AG10803 (cell line): ENCODE data around the gene IMPG1.
A peak's percentile ranks its signal among the peaks of the same experiment; 100 is the strongest.

Experiments
- DNase-seq: peaks from one replicate; pipeline ENCODE4 v3.0.0; 2010; ENCODE audit warnings: low read depth
- H3K4me3 ChIP-seq: 2 replicates; pipeline ENCODE4 v1.5.1; 2011; ENCODE audit warnings: mild to moderate bottlenecking, low read length, control low read depth
- TF ChIP-seq, protein P1 (sequence below): conservative IDR thresholded peaks from 2 replicates; pipeline ENCODE4 v1.5.1; 2011; ENCODE audit warnings: mild to moderate bottlenecking, low read length, control low read depth, inconsistent platforms

Gene IMPG1

DNA sequence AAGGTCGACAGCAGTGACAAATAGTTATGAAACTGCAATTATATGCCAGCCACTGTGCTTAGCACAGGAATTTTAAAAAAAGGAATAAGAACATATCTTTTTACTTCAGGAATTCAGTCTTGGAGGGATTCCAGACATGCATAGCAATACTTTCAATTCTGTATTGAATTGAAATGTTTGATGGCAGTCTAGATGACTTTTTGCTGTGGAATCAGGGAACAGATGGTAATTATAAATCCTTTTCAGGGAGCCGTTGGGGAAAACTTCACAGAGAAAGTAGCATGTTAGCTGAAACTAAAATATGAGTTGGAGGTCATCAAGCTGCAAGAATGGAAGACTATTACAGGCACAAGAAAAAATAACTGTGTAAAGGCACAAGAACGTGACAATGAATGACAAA lies 74.8 kb downstream of the IMPG1 start:
- TF ChIP-seq, protein P1, sequence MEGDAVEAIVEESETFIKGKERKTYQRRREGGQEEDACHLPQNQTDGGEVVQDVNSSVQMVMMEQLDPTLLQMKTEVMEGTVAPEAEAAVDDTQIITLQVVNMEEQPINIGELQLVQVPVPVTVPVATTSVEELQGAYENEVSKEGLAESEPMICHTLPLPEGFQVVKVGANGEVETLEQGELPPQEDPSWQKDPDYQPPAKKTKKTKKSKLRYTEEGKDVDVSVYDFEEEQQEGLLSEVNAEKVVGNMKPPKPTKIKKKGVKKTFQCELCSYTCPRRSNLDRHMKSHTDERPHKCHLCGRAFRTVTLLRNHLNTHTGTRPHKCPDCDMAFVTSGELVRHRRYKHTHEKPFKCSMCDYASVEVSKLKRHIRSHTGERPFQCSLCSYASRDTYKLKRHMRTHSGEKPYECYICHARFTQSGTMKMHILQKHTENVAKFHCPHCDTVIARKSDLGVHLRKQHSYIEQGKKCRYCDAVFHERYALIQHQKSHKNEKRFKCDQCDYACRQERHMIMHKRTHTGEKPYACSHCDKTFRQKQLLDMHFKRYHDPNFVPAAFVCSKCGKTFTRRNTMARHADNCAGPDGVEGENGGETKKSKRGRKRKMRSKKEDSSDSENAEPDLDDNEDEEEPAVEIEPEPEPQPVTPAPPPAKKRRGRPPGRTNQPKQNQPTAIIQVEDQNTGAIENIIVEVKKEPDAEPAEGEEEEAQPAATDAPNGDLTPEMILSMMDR, result no peak
- DNase-seq, result peak; percentile 9
- H3K4me3 ChIP-seq, result no peak overlapping the region

DNA sequence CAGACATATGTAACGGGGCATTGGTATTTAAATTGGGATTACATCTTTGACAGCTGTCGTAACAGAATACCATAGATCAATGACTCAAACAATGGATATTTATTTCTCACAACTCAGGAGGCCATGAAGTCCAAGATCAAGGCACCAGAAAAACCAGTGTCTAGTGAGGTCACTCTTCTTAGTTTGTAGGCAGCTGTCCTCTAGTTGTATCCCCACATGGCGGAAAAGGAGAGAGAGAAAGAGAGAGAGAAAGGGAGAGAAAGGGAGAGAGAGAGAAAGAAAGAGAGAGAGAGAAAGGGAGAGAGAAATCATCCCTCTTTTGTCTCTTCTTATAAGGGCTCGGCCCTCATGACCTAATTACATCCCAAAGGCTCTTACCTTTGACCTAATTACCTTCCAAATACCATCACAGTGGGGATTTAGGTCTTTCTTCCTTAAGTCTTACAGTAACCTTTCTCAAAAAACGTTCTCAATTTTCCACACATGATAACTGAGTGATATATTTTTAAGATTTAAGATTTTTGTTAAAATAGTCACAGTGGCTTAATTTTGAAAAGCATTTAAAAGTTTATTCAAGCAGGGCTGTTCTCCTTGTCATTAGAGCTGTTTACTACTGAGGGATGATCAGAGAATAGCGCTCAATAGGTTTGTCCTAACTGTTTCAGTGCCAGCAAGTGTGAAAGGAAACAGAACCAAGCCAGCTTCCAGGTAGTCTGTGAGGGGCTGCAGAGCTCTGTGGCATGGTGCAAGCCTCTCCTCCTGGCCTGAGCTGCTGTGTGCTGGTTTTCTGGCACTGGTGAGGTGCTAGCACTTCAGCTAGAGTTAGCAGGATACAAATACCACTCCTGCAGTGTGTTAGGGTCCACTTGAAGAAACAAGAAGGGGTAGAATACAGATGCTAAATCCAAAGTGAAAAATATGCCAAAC lies 79.0 kb downstream of the IMPG1 start:
- TF ChIP-seq, protein P1, result no peak
- no peak for DNase-seq
- no peak overlapping the region for H3K4me3 ChIP-seq

DNA sequence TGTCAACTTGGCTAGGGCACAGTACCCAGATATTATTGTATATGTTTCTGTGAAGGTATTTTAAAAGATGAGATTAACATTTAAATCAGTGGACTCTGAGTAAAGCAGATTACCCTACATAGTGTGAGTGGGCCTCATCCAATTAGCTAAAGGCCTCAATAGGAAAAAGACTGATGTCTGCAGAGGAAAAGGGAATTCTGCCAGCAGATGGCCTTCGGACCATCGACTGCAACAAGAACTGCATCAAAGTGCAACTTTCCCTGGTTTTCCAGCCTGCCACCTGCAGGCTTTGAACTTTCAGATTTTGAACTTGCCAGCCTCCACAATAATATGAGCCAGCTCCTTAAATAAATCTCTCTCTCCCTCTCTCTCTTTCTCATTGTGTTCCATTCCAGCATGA lies 80.5 kb downstream of the IMPG1 start:
- TF ChIP-seq, protein P1, result no peak
- no peak overlapping the region for H3K4me3 ChIP-seq
- no peak for DNase-seq

DNA sequence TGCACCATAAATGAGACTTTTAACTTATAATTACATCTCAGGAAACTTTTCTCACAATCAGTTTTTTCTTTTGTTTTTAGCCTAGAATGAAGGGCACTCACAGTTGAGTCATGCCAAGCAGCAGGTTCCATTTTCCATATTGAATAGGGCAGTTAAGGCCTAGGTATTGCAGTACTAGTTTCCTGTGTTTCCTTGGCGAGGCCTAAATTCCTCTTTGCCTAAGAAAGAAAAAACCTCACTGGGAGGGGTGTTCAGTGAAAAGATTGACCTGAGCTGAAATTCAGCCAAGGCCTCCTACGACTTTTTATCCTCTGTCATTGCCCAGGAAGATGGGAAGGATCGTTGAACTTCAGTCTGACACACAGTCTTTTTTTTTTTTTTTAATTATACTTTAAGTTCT lies 85.5 kb downstream of the IMPG1 start:
- DNase-seq, result no peak
- TF ChIP-seq, protein P1, result no peak
- H3K4me3 ChIP-seq, result no peak overlapping the region

DNA sequence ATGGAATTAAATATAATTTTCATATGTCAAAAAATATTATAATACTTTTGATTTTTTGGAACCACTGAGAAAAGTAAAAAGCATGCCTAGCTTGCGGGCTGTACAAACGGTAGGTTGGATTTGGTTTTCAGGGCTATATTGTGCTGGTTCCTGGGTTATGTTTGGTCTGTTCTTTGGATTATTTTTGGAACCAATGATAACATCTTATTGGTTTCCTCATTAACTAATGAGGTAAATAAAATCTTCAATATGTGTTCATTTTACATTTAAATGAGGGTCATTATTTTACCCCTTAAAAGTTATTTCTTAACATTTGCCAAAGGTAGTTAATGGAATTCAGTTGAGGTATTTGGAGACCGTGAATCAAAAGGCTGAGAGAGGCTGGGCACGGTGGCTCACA lies 96.6 kb downstream of the IMPG1 start:
- DNase-seq, result no peak
- TF ChIP-seq, protein P1, result no peak

DNA sequence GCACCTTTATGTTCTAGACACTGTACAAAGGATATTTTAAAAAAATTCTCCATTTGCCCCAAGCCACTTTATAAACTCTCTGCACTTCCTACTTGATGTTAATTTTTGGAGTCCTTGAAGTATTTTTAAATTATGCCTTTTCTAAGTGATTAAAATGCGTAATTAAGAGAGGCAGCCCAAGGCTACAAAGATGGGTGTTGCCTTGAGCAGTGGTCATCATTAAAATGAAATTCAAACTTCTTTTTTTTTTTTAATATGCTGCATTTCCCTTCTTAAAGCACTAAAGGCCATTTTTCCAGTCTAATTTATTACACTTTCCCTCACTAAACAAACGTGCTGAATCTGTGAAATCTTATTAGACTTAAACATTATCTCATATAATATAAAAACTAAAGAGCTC lies 102.4 kb downstream of the IMPG1 start:
- no peak for DNase-seq
- TF ChIP-seq, protein P1, result no peak
- H3K4me3 ChIP-seq, result no peak overlapping the region

More for the DNA sequence above, 96.6 kb downstream of the IMPG1 start:
- H3K4me3 ChIP-seq, result no peak overlapping the region

DNA sequence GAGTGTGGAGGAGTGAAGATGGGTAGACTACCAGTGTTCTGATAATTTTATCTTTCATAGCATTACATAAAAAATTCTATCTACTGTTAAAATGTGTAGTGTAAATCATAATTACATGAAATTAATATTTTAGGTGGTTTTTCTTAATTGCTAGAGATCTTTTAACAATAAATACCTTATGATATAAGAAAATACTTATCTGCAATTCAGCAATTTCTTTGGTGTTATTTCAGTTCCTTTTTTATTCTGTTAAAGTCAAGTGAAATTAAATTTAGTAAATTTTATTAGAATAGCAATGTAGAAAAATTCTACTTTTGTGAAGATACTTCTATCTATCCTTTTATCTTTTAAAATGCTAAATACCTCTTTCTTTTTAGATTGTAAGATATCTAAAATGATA lies 104.3 kb downstream of the IMPG1 start:
- DNase-seq, result no peak
- H3K4me3 ChIP-seq, result no peak overlapping the region
- TF ChIP-seq, protein P1, result no peak
